IPS-18c (cell line): ENCODE data around the gene ABCC9.

Experiments
- H3K4me3 ChIP-seq: 2 replicates; pipeline ENCODE4 v1.7.0; 2013; ENCODE audit warnings: low read depth, mild to moderate bottlenecking, low read length, moderate library complexity; ENCODE audit not compliant: insufficient read depth
- H3K9me3 ChIP-seq: one replicate; pipeline ENCODE4 v1.6.1; 2013; ENCODE audit warnings: mild to moderate bottlenecking, low read length, moderate library complexity; ENCODE audit not compliant: control insufficient read depth, insufficient read depth

Gene ABCC9

GRCh38 chr12:21774358-21775132 lies 166.7 kb downstream of the ABCC9 start, which contains the start of gene KCNJ8:
KCNJ8 (minus strand) TSS chr12:21774706; CDS start chr12:21773616, 1,090 bp downstream.
- H3K4me3 ChIP-seq, result peak within 1 kb of the TSS; percentile 51
- no peaks in the 10 kb centered on the region for H3K9me3 ChIP-seq

GRCh38 chr12:21773806-21774205 lies 167.4 kb downstream of the ABCC9 start:
- H3K9me3 ChIP-seq, result no peaks in the 10 kb centered on the region
- peak overlapping the region; percentile 21; the same call in 1 of the 2 replicates for H3K4me3 ChIP-seq

GRCh38 chr12:21773263-21773741 lies 167.9 kb downstream of the ABCC9 start:
- H3K4me3 ChIP-seq, result peak overlapping the region; percentile 21; the same call in 1 of the 2 replicates
- H3K9me3 ChIP-seq, result no peaks in the 10 kb centered on the region

DNA sequence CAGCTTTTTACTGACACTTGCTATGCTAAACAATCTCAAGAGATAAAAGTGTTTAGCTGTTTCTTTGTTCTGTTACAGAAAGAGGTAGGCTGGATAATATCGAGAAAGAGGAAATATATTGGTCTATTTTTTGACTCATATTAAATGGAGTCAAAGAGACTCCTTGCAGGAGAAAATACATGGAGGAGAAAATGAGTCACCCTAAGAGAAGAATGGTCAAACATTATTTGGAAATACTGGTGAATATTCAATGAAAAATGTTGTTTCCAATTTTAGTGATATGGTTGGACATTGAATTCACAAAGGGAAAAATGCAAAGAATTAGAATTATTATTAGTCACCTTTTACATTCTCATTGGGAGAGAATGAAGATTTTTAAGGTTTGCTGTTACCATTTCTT lies 169.9 kb downstream of the ABCC9 start:
- H3K4me3 ChIP-seq, result no peak overlapping the region
- no peaks in the 10 kb centered on the region for H3K9me3 ChIP-seq

- no peaks in the 10 kb centered on the region for H3K9me3 ChIP-seq
- no peak overlapping the region for H3K4me3 ChIP-seq
Observed at GRCh38 chr12:21769307-21769706, 171.9 kb downstream of the ABCC9 start.

DNA sequence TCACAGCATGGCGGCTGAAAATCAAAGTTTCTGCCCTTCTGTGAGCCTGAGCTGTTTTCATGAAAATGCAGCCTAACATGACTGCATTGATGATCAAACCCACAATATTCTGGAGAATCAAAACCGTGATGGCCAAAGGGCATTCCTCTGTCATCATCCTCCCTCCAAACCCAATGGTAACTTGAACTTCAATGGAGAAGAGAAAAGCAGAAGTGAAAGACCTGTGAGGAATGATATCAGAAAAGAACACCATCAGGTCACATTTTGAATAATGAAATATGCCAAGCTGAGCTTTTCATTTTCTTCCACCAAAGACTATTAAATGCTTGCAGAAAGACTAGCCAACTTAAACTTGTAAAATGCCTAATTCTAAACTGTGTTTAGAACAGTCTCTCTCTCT lies 174.8 kb downstream of the ABCC9 start:
- H3K9me3 ChIP-seq, result no peaks in the 10 kb centered on the region
- no peak overlapping the region for H3K4me3 ChIP-seq

- H3K9me3 ChIP-seq, result no peaks in the 10 kb centered on the region
- H3K4me3 ChIP-seq, result no peak overlapping the region
Observed at GRCh38 chr12:21764950-21765349, 176.3 kb downstream of the ABCC9 start.

GRCh38 chr12:21764065-21764464 lies 177.2 kb downstream of the ABCC9 start:
- no peaks in the 10 kb centered on the region for H3K9me3 ChIP-seq

GRCh38 chr12:21763531-21763930 lies 177.7 kb downstream of the ABCC9 start:
- H3K4me3 ChIP-seq, result no peak overlapping the region
- H3K9me3 ChIP-seq, result no peaks in the 10 kb centered on the region

More at GRCh38 chr12:21764065-21764464, 177.2 kb downstream of the ABCC9 start:
- H3K4me3 ChIP-seq, result no peak overlapping the region

DNA sequence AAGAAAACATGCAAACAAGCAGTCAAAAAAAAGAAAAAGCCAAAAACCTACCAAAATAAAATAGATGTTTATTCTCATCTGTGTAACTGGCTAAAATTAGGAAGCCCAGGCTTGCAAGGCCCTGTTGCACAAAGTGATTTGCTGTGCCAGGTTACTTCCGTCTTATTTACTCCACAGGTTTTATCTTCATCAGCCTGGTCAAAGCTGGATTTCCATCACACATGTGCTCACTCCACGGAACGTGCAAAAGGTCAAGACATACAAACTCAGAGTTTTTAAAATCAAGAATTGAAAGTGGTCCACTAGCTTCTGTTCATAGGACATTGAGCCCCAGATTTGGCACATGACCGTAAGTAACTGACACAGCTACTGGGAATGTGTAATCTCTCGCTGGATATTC lies 181.5 kb downstream of the ABCC9 start:
- Histone ChIP-seq H3K4me3 (no peak overlapping the region), H3K9me3 (no peaks in the 10 kb centered on the region)

- H3K9me3 ChIP-seq, result no peaks in the 10 kb centered on the region
- H3K4me3 ChIP-seq, result no peak overlapping the region
Observed at GRCh38 chr12:21757735-21758134, 183.5 kb downstream of the ABCC9 start.

GRCh38 chr12:21756699-21757098 lies 184.5 kb downstream of the ABCC9 start:
- H3K9me3 ChIP-seq, result no peaks in the 10 kb centered on the region
- no peak overlapping the region for H3K4me3 ChIP-seq

DNA sequence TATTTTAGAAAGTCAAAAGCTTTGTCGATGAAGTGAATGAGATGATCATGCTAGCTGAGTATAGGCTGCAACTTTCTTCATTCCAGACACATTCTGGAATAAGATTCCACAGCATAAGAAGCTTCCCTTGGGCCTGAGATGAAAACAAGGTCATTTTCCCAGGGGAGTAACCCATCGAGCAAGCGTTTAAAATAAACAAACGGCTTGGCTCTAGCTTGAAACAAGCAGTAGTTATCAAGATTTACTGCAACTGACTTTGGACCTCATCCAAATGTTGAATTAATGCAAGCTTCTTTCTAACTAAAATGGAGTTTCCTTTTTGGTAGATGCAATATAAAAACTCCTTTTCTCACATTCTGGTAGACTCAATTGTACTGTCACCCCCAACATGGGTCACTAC lies 189.7 kb downstream of the ABCC9 start:
- Histone ChIP-seq H3K9me3 (no peaks in the 10 kb centered on the region), H3K4me3 (no peak overlapping the region)
